Skeletal muscle satellite cell (primary cell): ENCODE results near the gene C14orf180.
A peak's percentile ranks its signal among the peaks of the same experiment; 100 is the strongest.

ENCODE experiments used
- H3K27me3 ChIP-seq: 2 replicates; pipeline ENCODE4 v1.7.0; 2013; ENCODE audit warnings: low read length; ENCODE audit not compliant: control insufficient read depth, insufficient read depth
- H3K36me3 ChIP-seq: 2 replicates; pipeline ENCODE4 v1.7.0; 2013; ENCODE audit warnings: mild to moderate bottlenecking, control low read depth, low read length; ENCODE audit not compliant: insufficient read depth
- H3K4me1 ChIP-seq: 2 replicates; pipeline ENCODE4 v1.7.0; 2013; ENCODE audit warnings: low read length; ENCODE audit not compliant: control insufficient read depth, insufficient read depth
- H3K4me2 ChIP-seq: 2 replicates; pipeline ENCODE4 v1.7.0; 2013; ENCODE audit warnings: mild to moderate bottlenecking, low read length
- H3K4me3 ChIP-seq: 2 replicates; pipeline ENCODE4 v1.7.0; 2013; ENCODE audit warnings: low read length
- H3K9ac ChIP-seq: 2 replicates; pipeline ENCODE4 v1.7.0; 2013; ENCODE audit warnings: mild to moderate bottlenecking, low read depth, low read length, moderate library complexity
- H3K9me3 ChIP-seq: replicated peaks from 2 replicates; pipeline ENCODE4 v1.7.0; 2013; ENCODE audit warnings: mild to moderate bottlenecking, control low read depth, low read length

C14orf180 gene

GRCh38 chr14:104600141-104600643 lies 20.6 kb downstream of the C14orf180 start:
- Histone ChIP-seq H3K4me3 (no peak overlapping the region), H3K9ac (no peak overlapping the region), H3K4me2 (no peak overlapping the region), H3K27me3 (peaks cover 64% of the 10 kb centered on the region), H3K9me3 (no peaks in the 10 kb centered on the region), H3K4me1 (no peaks in the 10 kb centered on the region), H3K36me3 (no peaks in the 10 kb centered on the region)

GRCh38 chr14:104600805-104601204 lies 21.2 kb downstream of the C14orf180 start:
- Histone ChIP-seq H3K4me1 (no peaks in the 10 kb centered on the region), H3K9ac (no peak overlapping the region), H3K4me3 (no peak overlapping the region), H3K36me3 (no peaks in the 10 kb centered on the region), H3K9me3 (no peaks in the 10 kb centered on the region), H3K27me3 (peaks cover 69% of the 10 kb centered on the region), H3K4me2 (no peak overlapping the region)

- Histone ChIP-seq H3K36me3 (no peaks in the 10 kb centered on the region), H3K4me2 (no peak overlapping the region), H3K4me1 (no peaks in the 10 kb centered on the region), H3K9me3 (no peaks in the 10 kb centered on the region), H3K27me3 (peaks cover 71% of the 10 kb centered on the region), H3K9ac (no peak overlapping the region), H3K4me3 (no peak overlapping the region)
Observed at GRCh38 chr14:104601786-104602185, 22.2 kb downstream of the C14orf180 start.

GRCh38 chr14:104602315-104602932 lies 22.9 kb downstream of the C14orf180 start:
- Histone ChIP-seq H3K9ac (no peak overlapping the region), H3K36me3 (no peaks in the 10 kb centered on the region), H3K4me1 (no peaks in the 10 kb centered on the region), H3K4me3 (no peak overlapping the region), H3K9me3 (no peaks in the 10 kb centered on the region), H3K4me2 (no peak overlapping the region), H3K27me3 (peaks cover 73% of the 10 kb centered on the region)

- Histone ChIP-seq H3K27me3 (peaks cover 73% of the 10 kb centered on the region), H3K9ac (no peak overlapping the region), H3K4me1 (no peaks in the 10 kb centered on the region)
Observed at GRCh38 chr14:104602933-104603325, 23.4 kb downstream of the C14orf180 start.

GRCh38 chr14:104603711-104604401 lies 24.3 kb downstream of the C14orf180 start:
- Histone ChIP-seq H3K36me3 (no peaks in the 10 kb centered on the region), H3K27me3 (peaks cover 76% of the 10 kb centered on the region), H3K9ac (no peak overlapping the region), H3K4me1 (no peaks in the 10 kb centered on the region), H3K9me3 (no peaks in the 10 kb centered on the region), H3K4me3 (no peak overlapping the region), H3K4me2 (no peak overlapping the region)

More at GRCh38 chr14:104602933-104603325, 23.4 kb downstream of the C14orf180 start:
- H3K4me3 ChIP-seq: no peak overlapping the region
- H3K9me3 ChIP-seq: no peaks in the 10 kb centered on the region
- H3K4me2 ChIP-seq: no peak overlapping the region
- no peaks in the 10 kb centered on the region for H3K36me3 ChIP-seq

GRCh38 chr14:104604458-104605449 lies 25.2 kb downstream of the C14orf180 start, which contains the start of gene TMEM179:
Gene TMEM179, minus strand, starts transcription at chr14:104604772. Its CDS starts 31 bp downstream, at chr14:104604741.
- Histone ChIP-seq H3K36me3 (no peaks in the 10 kb centered on the region), H3K4me3 (no peak within 1 kb of the TSS), H3K4me2 (peak within 1 kb of the TSS; percentile 44), H3K9ac (no peak within 1 kb of the TSS), H3K9me3 (no peaks in the 10 kb centered on the region), H3K4me1 (no peaks in the 10 kb centered on the region), H3K27me3 (peaks cover 76% of the 10 kb centered on the region)

GRCh38 chr14:104609666-104610065 lies 30.1 kb downstream of the C14orf180 start:
- H3K4me1 ChIP-seq: no peaks in the 10 kb centered on the region
- no peaks in the 10 kb centered on the region for H3K9me3 ChIP-seq
- no peak overlapping the region for H3K4me3 ChIP-seq
- no peak overlapping the region for H3K9ac ChIP-seq
- peaks cover 64% of the 10 kb centered on the region for H3K27me3 ChIP-seq
- no peaks in the 10 kb centered on the region for H3K36me3 ChIP-seq
- no peak overlapping the region for H3K4me2 ChIP-seq

GRCh38 chr14:104610749-104611310 lies 31.3 kb downstream of the C14orf180 start:
- H3K9me3 ChIP-seq: no peaks in the 10 kb centered on the region
- no peak overlapping the region for H3K4me2 ChIP-seq
- H3K9ac ChIP-seq: no peak overlapping the region
- H3K36me3 ChIP-seq: no peaks in the 10 kb centered on the region
- H3K4me1 ChIP-seq: no peaks in the 10 kb centered on the region
- H3K27me3 ChIP-seq: peaks cover 60% of the 10 kb centered on the region
- no peak overlapping the region for H3K4me3 ChIP-seq

- H3K4me1 ChIP-seq: no peaks in the 10 kb centered on the region
- H3K4me2 ChIP-seq: no peak overlapping the region
- H3K36me3 ChIP-seq: no peaks in the 10 kb centered on the region
- no peaks in the 10 kb centered on the region for H3K9me3 ChIP-seq
- no peak overlapping the region for H3K4me3 ChIP-seq
- no peak overlapping the region for H3K9ac ChIP-seq
- H3K27me3 ChIP-seq: peaks cover 61% of the 10 kb centered on the region
Observed at GRCh38 chr14:104611881-104612280, 32.3 kb downstream of the C14orf180 start.
